Caco-2 (cell line): ENCODE results near the gene TGFA. TPM values are rescaled to one million over a fixed set of nuclear protein-coding genes. Genes with fewer than 3 reads are reported as not detected.
A peak's percentile ranks its signal among the peaks of the same experiment; 100 is the strongest.

Experiments used
- BruUV-seq: library from RNA; stranded (reverse); fragments of 400-500 nt; replicated peaks from 2 replicates; lab custom pipeline; 2021; lab: Mats Ljungman, UMichigan
- CTCF ChIA-PET: fragments of 300-600 bp; sonication (Branson Sonifier 250); formaldehyde crosslinking; loops from one replicate; lab custom pipeline; 2022; ENCODE audit warnings: antibody characterized with exemption; lab: Charles Lee
- POLR2A ChIA-PET: fragments of 300-600 bp; sonication (Branson Sonifier 250); formaldehyde crosslinking; loops from one replicate; lab custom pipeline; 2022; ENCODE audit warnings: antibody characterized with exemption; lab: Charles Lee
- DNase-seq, 2 experiments: peaks; one replicate each; pipeline versions ENCODE4 v3.0.0 to v3.0.0-alpha.2; 2020 to 2022
- H3K27me3 ChIP-seq: replicated peaks from 2 replicates; pipeline ENCODE4 v1.6.0; 2011; ENCODE audit warnings: low read length; ENCODE audit not compliant: control insufficient read depth, insufficient read depth
- H3K36me3 ChIP-seq: 2 replicates; pipeline ENCODE4 v1.5.1; 2011; ENCODE audit warnings: low read length; ENCODE audit not compliant: control insufficient read depth, insufficient read depth
- H3K4me1 ChIP-seq: fragments of 250-450 bp; sonication (Bioruptor Pico); 2 replicates; pipeline ENCODE4 v1.5.1; 2020; ENCODE audit warnings: mild to moderate bottlenecking
- H3K4me3 ChIP-seq: 2 replicates; pipeline ENCODE4 v1.5.1; 2011; ENCODE audit warnings: low read depth, mild to moderate bottlenecking, control low read depth, low read length
- H3K9me3 ChIP-seq: fragments of 250-450 bp; sonication (Bioruptor Pico); 2 replicates; pipeline ENCODE4 v1.5.1; 2020; ENCODE audit warnings: mild to moderate bottlenecking, moderate library complexity
- H3K27ac Mint-ChIP-seq: one replicate; pipeline ENCODE4 v1.8.0; 2022; ENCODE audit warnings: mixed read lengths; ENCODE audit not compliant: unreplicated experiment
- H3K27me3 Mint-ChIP-seq: one replicate; pipeline ENCODE4 v1.8.0; 2022; ENCODE audit warnings: mixed read lengths; ENCODE audit not compliant: insufficient read depth, unreplicated experiment
- H3K36me3 Mint-ChIP-seq: one replicate; pipeline ENCODE4 v1.8.0; 2022; ENCODE audit warnings: mild to moderate bottlenecking, mixed read lengths; ENCODE audit not compliant: insufficient read depth, unreplicated experiment
- H3K4me1 Mint-ChIP-seq: one replicate; pipeline ENCODE4 v1.8.0; 2022; ENCODE audit warnings: low read depth, mixed read lengths; ENCODE audit not compliant: unreplicated experiment
- H3K4me3 Mint-ChIP-seq: one replicate; pipeline ENCODE4 v1.8.0; 2022; ENCODE audit warnings: mild to moderate bottlenecking, moderate library complexity, mixed read lengths; ENCODE audit not compliant: unreplicated experiment
- H3K9me3 Mint-ChIP-seq: one replicate; pipeline ENCODE4 v1.8.0; 2022; ENCODE audit warnings: mixed read lengths; ENCODE audit not compliant: unreplicated experiment
- CTCF ChIP-seq, 2 experiments: fragments of 200-600 bp in 1 of 2; IDR thresholded peaks; 1 replicate in 1 of 2; 2 replicates in 1 of 2; pipeline versions ENCODE4 v1.5.1 to v1.8.0; 2011 to 2022; ENCODE audit warnings: antibody characterized with exemption in 1 of 2, control low read depth in 1 of 2, inconsistent platforms in 1 of 2, low read depth in 1 of 2, low read length in 1 of 2, mild to moderate bottlenecking in 1 of 2, moderate library complexity in 1 of 2; ENCODE audit not compliant: insufficient read depth in 1 of 2, severe bottlenecking in 1 of 2, unreplicated experiment in 1 of 2
- intact Hi-C: fragments of 100-400 bp; cut with micrococcal nuclease; formaldehyde crosslinking; loops from one replicate; pipeline ENCODE4 v1.10.0; 2022; ENCODE audit not compliant: unreplicated experiment
- total RNA-seq: library from RNA; stranded (reverse); gene quantifications from 2 replicates; pipeline ENCODE4 v1.2.3, GENCODE V29; 2022

Gene TGFA
- total RNA-seq, 1 experiment from 2014 or later: 0.70 TPM

- Histone ChIP-seq H3K27me3 (no peaks in the 10 kb centered on the region; the same call in 1 of the 2 replicates), H3K4me3 (no peak overlapping the region), H3K36me3 (no peaks in the 10 kb centered on the region), H3K4me1 (no peaks in the 10 kb centered on the region), H3K9me3 (no peaks in the 10 kb centered on the region)
- Mint-ChIP-seq H3K4me3 (no peak overlapping the region), H3K4me1 (no peaks in the 10 kb centered on the region), H3K27me3 (peaks cover 22% of the 10 kb centered on the region), H3K36me3 (no peaks in the 10 kb centered on the region), H3K9me3 (no peaks in the 10 kb centered on the region), H3K27ac (no peak overlapping the region)
- ChIA-PET CTCF (interaction anchor here (0.9 kb wide), 1 partner anchor 26 kb away, joined by 3 read pairs; no protein-coding TSS in a partner anchor), POLR2A (no interaction called here)
- no peak for TF ChIP-seq CTCF (IDR thresholded peaks at IDR 0.05; ENCODE audit: insufficient read depth in 1 of 2, low read depth in 1 of 2, low read length in 1 of 2, severe bottlenecking in 1 of 2, unreplicated experiment in 1 of 2)
- DNase-seq: no peak
- intact Hi-C loops: no loop called here
- no TSS peak for BruUV-seq
These were observed 55.1 kb downstream of the TGFA start for GRCh38 chr2:70498528-70498927.

- BruUV-seq: no TSS peak
- ChIA-PET CTCF (interaction anchor here (0.5 to 0.9 kb wide), 4 partner anchors 25 to 194 kb away, joined by 3 to 4 read pairs (median 3); no protein-coding TSS in a partner anchor), POLR2A (no interaction called here)
- Mint-ChIP-seq H3K36me3 (no peaks in the 10 kb centered on the region), H3K4me1 (no peaks in the 10 kb centered on the region), H3K27me3 (peaks cover 22% of the 10 kb centered on the region), H3K27ac (no peak overlapping the region), H3K9me3 (no peaks in the 10 kb centered on the region), H3K4me3 (no peak overlapping the region)
- H3K4me3 ChIP-seq: no peak overlapping the region
- H3K36me3 ChIP-seq: no peaks in the 10 kb centered on the region
- peak; percentile 44 to 45 for TF ChIP-seq CTCF (IDR thresholded peaks at IDR 0.05; ENCODE audit: insufficient read depth in 1 of 2, low read depth in 1 of 2, low read length in 1 of 2, severe bottlenecking in 1 of 2, unreplicated experiment in 1 of 2)
- H3K9me3 ChIP-seq: no peaks in the 10 kb centered on the region
- intact Hi-C loops: no loop called here
- no peaks in the 10 kb centered on the region for H3K4me1 ChIP-seq
- no peaks in the 10 kb centered on the region; the same call in 1 of the 2 replicates for H3K27me3 ChIP-seq
- peak in 1 of 2 experiments; percentile 42 for DNase-seq
These were observed 55.6 kb downstream of the TGFA start for GRCh38 chr2:70498054-70498453.

GRCh38 chr2:70496819-70497218, 56.8 kb downstream of the TGFA start:
- H3K36me3 Mint-ChIP-seq: no peaks in the 10 kb centered on the region
- H3K27ac Mint-ChIP-seq: no peak overlapping the region
- Histone ChIP-seq H3K9me3 (no peaks in the 10 kb centered on the region), H3K27me3 (no peaks in the 10 kb centered on the region; the same call in 1 of the 2 replicates), H3K36me3 (no peaks in the 10 kb centered on the region), H3K4me1 (no peaks in the 10 kb centered on the region), H3K4me3 (no peak overlapping the region)
- H3K9me3 Mint-ChIP-seq: no peaks in the 10 kb centered on the region
- peaks cover 20% of the 10 kb centered on the region for H3K27me3 Mint-ChIP-seq
- CTCF ChIA-PET: no interaction called here
- intact Hi-C loops: no loop called here
- H3K4me1 Mint-ChIP-seq: no peaks in the 10 kb centered on the region
- no TSS peak for BruUV-seq
- POLR2A ChIA-PET: no interaction called here
- no peak overlapping the region for H3K4me3 Mint-ChIP-seq
- no peak for DNase-seq
- no peak for TF ChIP-seq CTCF (IDR thresholded peaks at IDR 0.05; ENCODE audit: insufficient read depth in 1 of 2, low read depth in 1 of 2, low read length in 1 of 2, severe bottlenecking in 1 of 2, unreplicated experiment in 1 of 2)
